Stimulated activated naive CD4-positive, alpha-beta T cell treated with Interleukin-2 at 50 U/mL for 16 hours (primary cell): ENCODE results near the gene MRPL12.

ENCODE experiments used
- DNase-seq: peaks from one replicate; lab custom pipeline; 2025; lab: John Stamatoyannopoulos, UW

MRPL12 gene

GRCh38 chr17:81740395-81740961 lies 37.3 kb downstream of the MRPL12 start:
- DNase-seq = no peak

- DNase-seq = no peak
Measured at GRCh38 chr17:81741049-81741593, 38.0 kb downstream of the MRPL12 start.

GRCh38 chr17:81741594-81742452 lies 38.7 kb downstream of the MRPL12 start:
- DNase-seq = no peak
